HepG2 (cell line): ENCODE measurements around the gene TMEM253. TPM values are rescaled to one million over a fixed set of nuclear protein-coding genes. Genes with fewer than 3 reads are reported as not detected.

Source experiments
- CHCHD3 ChIP-seq: sonication (generic); formaldehyde crosslinking; IDR thresholded peaks from 2 replicates; pipeline ENCODE4 v1.8.0; 2022; ENCODE audit warnings: mild to moderate bottlenecking, missing genetic modification reagents, moderate library complexity
- EZH2 ChIP-seq: conservative IDR thresholded peaks from 2 replicates; pipeline ENCODE4 v1.6.1; 2012; ENCODE audit warnings: mild to moderate bottlenecking, low read depth, low read length, moderate library complexity
- FOXO1 ChIP-seq: sonication (generic); formaldehyde crosslinking; IDR thresholded peaks from 2 replicates; pipeline ENCODE4 v1.4.0; 2020; ENCODE audit warnings: missing genetic modification reagents
- KLF12 ChIP-seq: sonication (generic); formaldehyde crosslinking; IDR thresholded peaks from 2 replicates; pipeline ENCODE4 v1.4.0; 2020; ENCODE audit warnings: missing genetic modification reagents, borderline replicate concordance
- MATR3 ChIP-seq: sonication (generic); formaldehyde crosslinking; IDR thresholded peaks from 2 replicates; pipeline ENCODE4 v1.4.0; 2020; ENCODE audit warnings: missing genetic modification reagents
- NFYB ChIP-seq: sonication (generic); formaldehyde crosslinking; IDR thresholded peaks from 2 replicates; pipeline ENCODE4 v1.4.0; 2020; ENCODE audit warnings: missing genetic modification reagents
- NKX3-1 ChIP-seq: sonication (generic); formaldehyde crosslinking; IDR thresholded peaks from 2 replicates; pipeline ENCODE4 v1.5.0; 2020; ENCODE audit warnings: missing genetic modification reagents
- NR2F2 ChIP-seq: IDR thresholded peaks from 2 replicates; pipeline ENCODE4 v1.6.1; 2012; ENCODE audit warnings: low read depth, inconsistent platforms, borderline replicate concordance
- SMAD9 ChIP-seq: sonication (generic); formaldehyde crosslinking; IDR thresholded peaks from 2 replicates; pipeline ENCODE4 v1.5.1; 2020; ENCODE audit warnings: mild to moderate bottlenecking, missing genetic modification reagents
- TBP ChIP-seq: sonication (generic); formaldehyde crosslinking; IDR thresholded peaks from 2 replicates; pipeline ENCODE4 v1.5.0; 2020; ENCODE audit warnings: missing genetic modification reagents
- ZNF292 ChIP-seq: sonication (generic); formaldehyde crosslinking; IDR thresholded peaks from 2 replicates; pipeline ENCODE4 v1.8.1; 2022; ENCODE audit warnings: mild to moderate bottlenecking, low read depth, missing genetic modification reagents, borderline replicate concordance
- ZNF354B ChIP-seq: sonication (generic); formaldehyde crosslinking; IDR thresholded peaks from 2 replicates; pipeline ENCODE4 v1.8.0; 2022; ENCODE audit warnings: mild to moderate bottlenecking, missing genetic modification reagents
- ZNF724P ChIP-seq: sonication (generic); formaldehyde crosslinking; IDR thresholded peaks from 2 replicates; pipeline ENCODE4 v1.8.0; 2022; ENCODE audit warnings: missing genetic modification reagents, borderline replicate concordance
- ZSCAN31 ChIP-seq: sonication (generic); formaldehyde crosslinking; IDR thresholded peaks from 2 replicates; pipeline ENCODE4 v1.5.0; 2020; ENCODE audit warnings: low read depth, mild to moderate bottlenecking, missing genetic modification reagents
- polyA plus RNA-seq, 8 experiments: library from polyadenylated mRNA; depleted of rRNA in 3 of 8; stranded (reverse) in 7 of 8; unstranded in 1 of 8; fragments of >200 nt; fragmentation: Illumina TruSeq in 4 of 8; extraction: Trizol in 4 of 8; gene quantifications; 2 replicates each; pipeline versions ENCODE4 v1.2.1 to v1.2.3, GENCODE V29; 2011 to 2016; ENCODE audit warnings: low read depth in 4 of 8, missing spikeins in 1 of 8, mixed read lengths in 1 of 8; ENCODE audit not compliant: insufficient read depth in 1 of 8
- total RNA-seq, 5 experiments: library from RNA; depleted of rRNA; stranded (reverse); fragments of >200 nt; fragmentation: Illumina TruSeq; extraction: Trizol; gene quantifications; 2 replicates each; pipeline ENCODE4 v1.2.3, GENCODE V29; 2016; ENCODE audit warnings: low read depth in 1 of 5
- TF ChIP-seq, protein P1 (sequence below): sonication (generic); formaldehyde crosslinking; IDR thresholded peaks from 2 replicates; pipeline ENCODE4 v1.4.0; 2020; ENCODE audit warnings: low read depth, missing genetic modification reagents
- TF ChIP-seq, protein P2 (sequence below): sonication (generic); formaldehyde crosslinking; IDR thresholded peaks from 2 replicates; pipeline ENCODE4 v1.4.0; 2020; ENCODE audit warnings: missing genetic modification reagents, borderline replicate concordance
- TF ChIP-seq, protein P3 (sequence below): sonication (generic); formaldehyde crosslinking; IDR thresholded peaks from 2 replicates; pipeline ENCODE4 v1.4.0; 2020; ENCODE audit warnings: mild to moderate bottlenecking, missing genetic modification reagents
- TF ChIP-seq, protein P4 (sequence below): fragments of 450-650 bp; IDR thresholded peaks from 2 replicates; pipeline ENCODE4 v1.6.1; 2017
- TF ChIP-seq, protein P5 (sequence below): sonication (generic); formaldehyde crosslinking; IDR thresholded peaks from 2 replicates; pipeline ENCODE4 v1.8.1; 2023; ENCODE audit warnings: mild to moderate bottlenecking, moderate library complexity, missing genetic modification reagents

TMEM253 gene
- total and polyA plus RNA-seq, 2 of the 13 experiments (the other 11 are each of a cell fraction or from before 2014, with no cell fraction given): 0.29 to 0.45 TPM

DNA sequence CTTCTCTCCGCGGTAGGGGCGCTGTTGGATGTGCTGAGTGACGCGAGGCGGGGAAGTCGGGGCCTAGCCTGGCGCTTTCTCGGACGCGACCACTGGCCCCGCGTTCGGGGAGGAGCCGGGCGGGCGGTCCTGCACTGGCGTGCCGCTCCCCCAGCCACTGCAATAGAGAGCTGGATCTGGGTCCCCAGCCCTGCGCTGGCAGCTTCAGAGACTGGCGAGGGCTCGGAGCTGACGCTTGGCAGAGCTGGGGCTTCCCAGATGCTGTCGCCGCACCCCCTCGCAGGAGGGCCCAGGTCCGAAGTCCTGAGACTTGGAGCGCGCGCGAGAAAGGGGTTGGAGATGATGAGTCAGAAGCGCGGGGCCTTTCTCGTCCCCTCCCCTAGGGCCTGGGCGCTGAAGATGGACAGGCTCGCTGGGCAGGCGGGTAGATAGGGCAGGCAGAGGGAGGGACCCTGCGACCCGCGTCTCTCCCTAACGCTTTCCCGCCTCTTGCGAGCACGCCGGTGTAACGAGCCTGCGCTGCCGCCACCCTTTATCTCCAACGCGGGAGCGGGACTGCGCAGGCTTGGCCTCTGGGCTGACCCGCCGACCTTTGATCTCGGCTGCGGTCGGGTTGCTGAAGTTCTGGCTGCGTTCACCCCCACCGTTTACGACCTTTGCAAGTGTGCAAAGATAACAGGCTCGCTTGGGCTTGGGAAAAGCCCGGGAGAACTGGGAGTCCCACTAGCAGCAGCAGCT lies 3.0 kb downstream of the TMEM253 start (continued):
- TF ChIP-seq NFYB (peak; percentile 63), KLF12 (CRISPR knock-in tag) (peak; percentile 90), MATR3 (CRISPR knock-in tag) (no peak), ZSCAN31 (CRISPR knock-in tag) (peak; percentile 100), ZNF292 (CRISPR knock-in tag) (peak; percentile 92), ZNF724P (CRISPR knock-in tag) (peak; percentile 99), EZH2 (no peak), SMAD9 (CRISPR knock-in tag) (peak; percentile 97; the same call in 1 of the 2 replicates), TBP (CRISPR knock-in tag) (0 out of 2 replicates have a peak, but pooled peaks have one; percentile 74), ZNF354B (peak; percentile 100), CHCHD3 (CRISPR knock-in tag) (peak; percentile 98), FOXO1 (CRISPR knock-in tag) (peak; percentile 26), NR2F2 (no peak), NKX3-1 (CRISPR knock-in tag) (peak; percentile 84)
- TF ChIP-seq, protein P1, sequence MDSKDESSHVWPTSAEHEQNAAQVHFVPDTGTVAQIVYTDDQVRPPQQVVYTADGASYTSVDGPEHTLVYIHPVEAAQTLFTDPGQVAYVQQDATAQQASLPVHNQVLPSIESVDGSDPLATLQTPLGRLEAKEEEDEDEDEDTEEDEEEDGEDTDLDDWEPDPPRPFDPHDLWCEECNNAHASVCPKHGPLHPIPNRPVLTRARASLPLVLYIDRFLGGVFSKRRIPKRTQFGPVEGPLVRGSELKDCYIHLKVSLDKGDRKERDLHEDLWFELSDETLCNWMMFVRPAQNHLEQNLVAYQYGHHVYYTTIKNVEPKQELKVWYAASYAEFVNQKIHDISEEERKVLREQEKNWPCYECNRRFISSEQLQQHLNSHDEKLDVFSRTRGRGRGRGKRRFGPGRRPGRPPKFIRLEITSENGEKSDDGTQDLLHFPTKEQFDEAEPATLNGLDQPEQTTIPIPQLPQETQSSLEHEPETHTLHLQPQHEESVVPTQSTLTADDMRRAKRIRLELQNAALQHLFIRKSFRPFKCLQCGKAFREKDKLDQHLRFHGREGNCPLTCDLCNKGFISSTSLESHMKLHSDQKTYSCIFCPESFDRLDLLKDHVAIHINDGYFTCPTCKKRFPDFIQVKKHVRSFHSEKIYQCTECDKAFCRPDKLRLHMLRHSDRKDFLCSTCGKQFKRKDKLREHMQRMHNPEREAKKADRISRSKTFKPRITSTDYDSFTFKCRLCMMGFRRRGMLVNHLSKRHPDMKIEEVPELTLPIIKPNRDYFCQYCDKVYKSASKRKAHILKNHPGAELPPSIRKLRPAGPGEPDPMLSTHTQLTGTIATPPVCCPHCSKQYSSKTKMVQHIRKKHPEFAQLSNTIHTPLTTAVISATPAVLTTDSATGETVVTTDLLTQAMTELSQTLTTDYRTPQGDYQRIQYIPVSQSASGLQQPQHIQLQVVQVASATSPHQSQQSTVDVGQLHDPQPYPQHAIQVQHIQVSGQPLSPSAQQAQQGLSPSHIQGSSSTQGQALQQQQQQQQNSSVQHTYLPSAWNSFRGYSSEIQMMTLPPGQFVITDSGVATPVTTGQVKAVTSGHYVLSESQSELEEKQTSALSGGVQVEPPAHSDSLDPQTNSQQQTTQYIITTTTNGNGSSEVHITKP (CRISPR knock-in tag): peak; percentile 100
- TF ChIP-seq, protein P2, sequence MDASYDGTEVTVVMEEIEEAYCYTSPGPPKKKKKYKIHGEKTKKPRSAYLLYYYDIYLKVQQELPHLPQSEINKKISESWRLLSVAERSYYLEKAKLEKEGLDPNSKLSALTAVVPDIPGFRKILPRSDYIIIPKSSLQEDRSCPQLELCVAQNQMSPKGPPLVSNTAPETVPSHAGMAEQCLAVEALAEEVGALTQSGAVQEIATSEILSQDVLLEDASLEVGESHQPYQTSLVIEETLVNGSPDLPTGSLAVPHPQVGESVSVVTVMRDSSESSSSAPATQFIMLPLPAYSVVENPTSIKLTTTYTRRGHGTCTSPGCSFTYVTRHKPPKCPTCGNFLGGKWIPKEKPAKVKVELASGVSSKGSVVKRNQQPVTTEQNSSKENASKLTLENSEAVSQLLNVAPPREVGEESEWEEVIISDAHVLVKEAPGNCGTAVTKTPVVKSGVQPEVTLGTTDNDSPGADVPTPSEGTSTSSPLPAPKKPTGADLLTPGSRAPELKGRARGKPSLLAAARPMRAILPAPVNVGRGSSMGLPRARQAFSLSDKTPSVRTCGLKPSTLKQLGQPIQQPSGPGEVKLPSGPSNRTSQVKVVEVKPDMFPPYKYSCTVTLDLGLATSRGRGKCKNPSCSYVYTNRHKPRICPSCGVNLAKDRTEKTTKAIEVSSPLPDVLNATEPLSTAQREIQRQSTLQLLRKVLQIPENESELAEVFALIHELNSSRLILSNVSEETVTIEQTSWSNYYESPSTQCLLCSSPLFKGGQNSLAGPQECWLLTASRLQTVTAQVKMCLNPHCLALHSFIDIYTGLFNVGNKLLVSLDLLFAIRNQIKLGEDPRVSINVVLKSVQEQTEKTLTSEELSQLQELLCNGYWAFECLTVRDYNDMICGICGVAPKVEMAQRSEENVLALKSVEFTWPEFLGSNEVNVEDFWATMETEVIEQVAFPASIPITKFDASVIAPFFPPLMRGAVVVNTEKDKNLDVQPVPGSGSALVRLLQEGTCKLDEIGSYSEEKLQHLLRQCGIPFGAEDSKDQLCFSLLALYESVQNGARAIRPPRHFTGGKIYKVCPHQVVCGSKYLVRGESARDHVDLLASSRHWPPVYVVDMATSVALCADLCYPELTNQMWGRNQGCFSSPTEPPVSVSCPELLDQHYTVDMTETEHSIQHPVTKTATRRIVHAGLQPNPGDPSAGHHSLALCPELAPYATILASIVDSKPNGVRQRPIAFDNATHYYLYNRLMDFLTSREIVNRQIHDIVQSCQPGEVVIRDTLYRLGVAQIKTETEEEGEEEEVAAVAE (CRISPR knock-in tag): peak; percentile 80
- TF ChIP-seq, protein P3, sequence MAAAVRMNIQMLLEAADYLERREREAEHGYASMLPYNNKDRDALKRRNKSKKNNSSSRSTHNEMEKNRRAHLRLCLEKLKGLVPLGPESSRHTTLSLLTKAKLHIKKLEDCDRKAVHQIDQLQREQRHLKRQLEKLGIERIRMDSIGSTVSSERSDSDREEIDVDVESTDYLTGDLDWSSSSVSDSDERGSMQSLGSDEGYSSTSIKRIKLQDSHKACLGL (CRISPR knock-in tag): peak; percentile 98
- TF ChIP-seq, protein P4, sequence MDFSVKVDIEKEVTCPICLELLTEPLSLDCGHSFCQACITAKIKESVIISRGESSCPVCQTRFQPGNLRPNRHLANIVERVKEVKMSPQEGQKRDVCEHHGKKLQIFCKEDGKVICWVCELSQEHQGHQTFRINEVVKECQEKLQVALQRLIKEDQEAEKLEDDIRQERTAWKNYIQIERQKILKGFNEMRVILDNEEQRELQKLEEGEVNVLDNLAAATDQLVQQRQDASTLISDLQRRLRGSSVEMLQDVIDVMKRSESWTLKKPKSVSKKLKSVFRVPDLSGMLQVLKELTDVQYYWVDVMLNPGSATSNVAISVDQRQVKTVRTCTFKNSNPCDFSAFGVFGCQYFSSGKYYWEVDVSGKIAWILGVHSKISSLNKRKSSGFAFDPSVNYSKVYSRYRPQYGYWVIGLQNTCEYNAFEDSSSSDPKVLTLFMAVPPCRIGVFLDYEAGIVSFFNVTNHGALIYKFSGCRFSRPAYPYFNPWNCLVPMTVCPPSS: no peak
- TF ChIP-seq, protein P5, sequence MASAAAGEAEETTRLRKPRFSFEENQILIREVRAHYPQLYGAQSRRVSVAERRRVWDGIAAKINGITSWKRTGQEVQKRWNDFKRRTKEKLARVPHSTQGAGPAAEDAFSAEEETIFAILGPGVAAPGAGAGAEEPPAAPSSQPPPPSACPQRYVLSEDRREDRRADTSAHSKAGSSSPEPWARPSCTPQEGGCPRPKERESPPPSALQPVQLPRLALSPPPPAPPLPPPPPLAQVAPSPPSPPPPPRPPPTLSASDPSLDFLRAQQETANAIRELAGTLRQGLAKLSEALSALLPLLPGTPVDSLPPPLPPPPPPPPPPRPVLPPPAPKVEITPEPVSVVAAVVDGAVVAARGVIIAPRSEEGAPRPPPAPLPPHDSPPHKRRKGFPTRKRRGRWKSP (CRISPR knock-in tag): peak; percentile 97
